Measurements from ENCODE around the gene MEIS3. TPM values are rescaled to one million over a fixed set of nuclear protein-coding genes. Genes with fewer than 3 reads are reported as not detected.

The MEIS3 gene
- total and polyA plus RNA-seq, 2 donors from 2014 or later: 3.8 to 7.6 TPM

DNA sequence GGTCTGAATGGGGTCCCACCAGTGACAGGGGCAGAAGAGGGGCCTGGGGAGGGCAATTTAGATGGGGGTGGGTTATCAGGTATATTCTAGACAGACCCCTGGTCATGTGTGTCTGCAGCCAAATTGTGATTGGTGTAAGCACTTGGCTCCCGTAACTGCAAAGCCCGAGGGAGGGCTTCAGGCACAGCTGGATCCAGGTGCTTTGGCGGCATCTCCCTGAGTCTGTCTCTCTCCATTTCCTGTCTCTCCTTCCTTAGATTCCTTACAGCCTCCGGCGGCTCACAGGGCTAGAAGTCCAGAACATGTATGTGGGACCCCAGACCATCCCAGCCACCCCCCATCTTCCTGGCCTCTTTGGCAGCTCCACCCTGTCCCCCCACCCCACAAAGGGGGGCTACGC lies 38.8 kb downstream of the MEIS3 start:
- TF ChIP-seq, protein P1, sequence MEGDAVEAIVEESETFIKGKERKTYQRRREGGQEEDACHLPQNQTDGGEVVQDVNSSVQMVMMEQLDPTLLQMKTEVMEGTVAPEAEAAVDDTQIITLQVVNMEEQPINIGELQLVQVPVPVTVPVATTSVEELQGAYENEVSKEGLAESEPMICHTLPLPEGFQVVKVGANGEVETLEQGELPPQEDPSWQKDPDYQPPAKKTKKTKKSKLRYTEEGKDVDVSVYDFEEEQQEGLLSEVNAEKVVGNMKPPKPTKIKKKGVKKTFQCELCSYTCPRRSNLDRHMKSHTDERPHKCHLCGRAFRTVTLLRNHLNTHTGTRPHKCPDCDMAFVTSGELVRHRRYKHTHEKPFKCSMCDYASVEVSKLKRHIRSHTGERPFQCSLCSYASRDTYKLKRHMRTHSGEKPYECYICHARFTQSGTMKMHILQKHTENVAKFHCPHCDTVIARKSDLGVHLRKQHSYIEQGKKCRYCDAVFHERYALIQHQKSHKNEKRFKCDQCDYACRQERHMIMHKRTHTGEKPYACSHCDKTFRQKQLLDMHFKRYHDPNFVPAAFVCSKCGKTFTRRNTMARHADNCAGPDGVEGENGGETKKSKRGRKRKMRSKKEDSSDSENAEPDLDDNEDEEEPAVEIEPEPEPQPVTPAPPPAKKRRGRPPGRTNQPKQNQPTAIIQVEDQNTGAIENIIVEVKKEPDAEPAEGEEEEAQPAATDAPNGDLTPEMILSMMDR (IDR thresholded peaks at IDR 0.05; ENCODE audit: borderline replicate concordance, extremely low read depth, insufficient read depth): no peak
- intact Hi-C loops (cut with DNase I): no loop called here
- H3K9me3 ChIP-seq (ENCODE audit: control insufficient read depth in 2 of 3, insufficient read depth in 1 of 3, low read length in 3 of 3): no peaks in the 10 kb centered on the region
- no peak overlapping the region for H3K4me3 ChIP-seq (ENCODE audit: low read length in 3 of 3)
- FAIRE-seq: no peak
- H3K36me3 ChIP-seq (ENCODE audit: control insufficient read depth in 2 of 3, insufficient read depth in 3 of 3, low read length in 3 of 3): peaks cover 0 to 24% (median 16%) of the 10 kb centered on the region in 3 donors
- no peak overlapping the region for H3K27ac ChIP-seq (ENCODE audit: low read depth in 2 of 2, low read length in 2 of 2)
- H3K4me1 ChIP-seq (ENCODE audit: control insufficient read depth in 2 of 3, insufficient read depth in 2 of 3, low read depth in 1 of 3, low read length in 3 of 3): no peaks in the 10 kb centered on the region
- H3K9ac ChIP-seq (ENCODE audit: low read length in 3 of 3): no peak overlapping the region
- no peaks in the 10 kb centered on the region for H3K27me3 ChIP-seq (ENCODE audit: control insufficient read depth, insufficient read depth, low read length)
- no peak for DNase-seq

DNA sequence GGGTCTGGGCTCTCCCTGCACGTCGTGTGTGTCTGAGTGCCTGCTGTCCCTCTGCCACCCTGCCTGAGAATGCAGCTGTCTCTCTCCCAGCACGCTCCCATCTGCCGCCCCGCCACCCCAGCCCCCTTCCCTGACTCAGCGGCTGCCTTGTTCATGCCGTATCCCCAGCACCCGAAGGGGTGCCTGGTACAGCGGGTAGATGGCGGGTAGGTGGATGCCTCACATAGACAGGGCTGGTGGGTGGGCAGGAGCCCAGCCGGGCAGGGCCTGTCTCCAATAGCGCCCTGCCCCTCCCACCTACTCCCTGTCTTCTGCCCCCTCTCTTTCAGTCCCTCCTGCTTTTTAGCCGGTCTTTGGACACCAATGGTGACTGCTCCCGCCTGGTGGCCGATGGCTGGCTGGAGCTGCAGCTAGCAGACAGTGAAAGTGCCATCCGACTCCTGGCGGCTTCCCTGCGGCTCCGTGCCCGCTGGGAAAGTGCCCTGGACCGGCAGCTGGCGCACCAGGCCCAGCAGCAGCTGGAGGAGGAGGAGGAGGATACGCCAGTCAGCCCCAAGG lies 39.9 kb downstream of the MEIS3 start:
- Histone ChIP-seq H3K4me3 (ENCODE audit: low read length in 3 of 3) (no peak overlapping the region), H3K36me3 (ENCODE audit: control insufficient read depth in 2 of 3, insufficient read depth in 3 of 3, low read length in 3 of 3) (peaks cover 0 to 27% (median 16%) of the 10 kb centered on the region in 3 donors), H3K9ac (ENCODE audit: low read length in 3 of 3) (no peak overlapping the region), H3K27me3 (ENCODE audit: control insufficient read depth, insufficient read depth, low read length) (no peaks in the 10 kb centered on the region), H3K4me1 (ENCODE audit: control insufficient read depth in 2 of 3, insufficient read depth in 2 of 3, low read depth in 1 of 3, low read length in 3 of 3) (no peaks in the 10 kb centered on the region), H3K9me3 (ENCODE audit: control insufficient read depth in 2 of 3, insufficient read depth in 1 of 3, low read length in 3 of 3) (no peaks in the 10 kb centered on the region), H3K27ac (ENCODE audit: low read depth in 2 of 2, low read length in 2 of 2) (no peak overlapping the region)
- intact Hi-C loops (cut with DNase I): no loop called here
- TF ChIP-seq, protein P1 (IDR thresholded peaks at IDR 0.05; ENCODE audit: borderline replicate concordance, extremely low read depth, insufficient read depth): no peak
- FAIRE-seq (no peak), DNase-seq (no peak)

DNA sequence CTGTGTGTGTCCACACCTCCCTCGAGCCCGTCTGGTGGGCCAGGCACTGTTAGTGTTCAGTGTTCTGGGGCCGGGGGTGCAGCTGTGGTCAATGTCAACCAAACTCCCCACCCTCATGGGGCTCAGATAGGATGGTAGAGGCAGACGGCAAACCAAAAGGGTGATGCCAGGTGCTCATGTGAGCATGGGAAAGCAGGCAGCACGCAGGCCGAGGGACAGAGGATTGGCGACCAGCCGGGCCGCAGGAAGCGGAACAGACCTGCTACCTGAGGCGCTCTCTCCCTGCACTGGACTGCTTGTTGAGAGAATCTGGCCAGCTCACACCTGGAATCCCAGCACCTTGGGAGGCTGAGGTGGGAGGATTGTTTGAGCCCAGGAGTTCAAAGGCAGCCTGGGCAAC lies 41.1 kb downstream of the MEIS3 start:
- no peak for DNase-seq
- intact Hi-C loops (cut with DNase I): no loop called here
- no peak overlapping the region for H3K9ac ChIP-seq (ENCODE audit: low read length in 3 of 3)
- FAIRE-seq: no peak
- H3K9me3 ChIP-seq (ENCODE audit: control insufficient read depth in 2 of 3, insufficient read depth in 1 of 3, low read length in 3 of 3): no peaks in the 10 kb centered on the region
- no peaks in the 10 kb centered on the region for H3K27me3 ChIP-seq (ENCODE audit: control insufficient read depth, insufficient read depth, low read length)
- H3K4me3 ChIP-seq (ENCODE audit: low read length in 3 of 3): no peak overlapping the region
- no peak overlapping the region for H3K27ac ChIP-seq (ENCODE audit: low read depth in 2 of 2, low read length in 2 of 2)
- H3K4me1 ChIP-seq (ENCODE audit: control insufficient read depth in 2 of 3, insufficient read depth in 2 of 3, low read depth in 1 of 3, low read length in 3 of 3): no peaks in the 10 kb centered on the region
- H3K36me3 ChIP-seq (ENCODE audit: control insufficient read depth in 2 of 3, insufficient read depth in 3 of 3, low read length in 3 of 3): peaks cover 0 to 28% (median 20%) of the 10 kb centered on the region in 3 donors
- TF ChIP-seq, protein P1 (IDR thresholded peaks at IDR 0.05; ENCODE audit: borderline replicate concordance, extremely low read depth, insufficient read depth): no peak

DNA sequence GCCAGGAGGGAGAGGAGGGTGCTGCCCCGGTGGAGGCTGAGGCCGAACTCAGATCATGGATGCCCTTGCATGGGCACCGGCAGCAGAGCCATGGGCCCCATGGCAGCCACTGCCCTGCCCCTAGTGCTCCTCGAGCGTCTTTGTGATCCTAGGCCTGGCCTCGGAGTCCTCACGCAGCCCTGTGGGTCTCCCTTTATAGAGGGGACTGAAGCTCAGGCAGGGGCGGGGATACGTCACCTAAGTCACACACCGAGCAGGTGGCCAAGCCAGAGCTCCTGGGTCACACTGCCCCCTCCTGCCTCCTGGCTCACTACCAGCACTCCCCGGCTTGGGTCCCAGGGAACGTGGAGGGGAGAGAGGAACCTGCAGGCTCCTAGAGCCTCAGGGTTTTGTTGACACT lies 41.5 kb downstream of the MEIS3 start:
- FAIRE-seq (no peak), DNase-seq (no peak)
- TF ChIP-seq, protein P1 (IDR thresholded peaks at IDR 0.05; ENCODE audit: borderline replicate concordance, extremely low read depth, insufficient read depth): no peak
- intact Hi-C loops (cut with DNase I): no loop called here
- H3K4me3 ChIP-seq (ENCODE audit: low read length in 3 of 3): no peak overlapping the region
- no peaks in the 10 kb centered on the region for H3K9me3 ChIP-seq (ENCODE audit: control insufficient read depth in 2 of 3, insufficient read depth in 1 of 3, low read length in 3 of 3)
- H3K27ac ChIP-seq (ENCODE audit: low read depth in 2 of 2, low read length in 2 of 2): no peak overlapping the region
- H3K4me1 ChIP-seq (ENCODE audit: control insufficient read depth in 2 of 3, insufficient read depth in 2 of 3, low read depth in 1 of 3, low read length in 3 of 3): no peaks in the 10 kb centered on the region
- H3K36me3 ChIP-seq (ENCODE audit: control insufficient read depth in 2 of 3, insufficient read depth in 3 of 3, low read length in 3 of 3): peaks cover 0 to 28% (median 20%) of the 10 kb centered on the region in 3 donors
- no peaks in the 10 kb centered on the region for H3K27me3 ChIP-seq (ENCODE audit: control insufficient read depth, insufficient read depth, low read length)
- H3K9ac ChIP-seq (ENCODE audit: low read length in 3 of 3): no peak overlapping the region
